GM04503 (cell line): Measurements from ENCODE around the gene TOMM34.

Experiments used
- DNase-seq: peaks from one replicate; pipeline ENCODE4 v3.0.0-alpha.2; 2012; ENCODE audit warnings: low read depth

TOMM34 gene

DNA sequence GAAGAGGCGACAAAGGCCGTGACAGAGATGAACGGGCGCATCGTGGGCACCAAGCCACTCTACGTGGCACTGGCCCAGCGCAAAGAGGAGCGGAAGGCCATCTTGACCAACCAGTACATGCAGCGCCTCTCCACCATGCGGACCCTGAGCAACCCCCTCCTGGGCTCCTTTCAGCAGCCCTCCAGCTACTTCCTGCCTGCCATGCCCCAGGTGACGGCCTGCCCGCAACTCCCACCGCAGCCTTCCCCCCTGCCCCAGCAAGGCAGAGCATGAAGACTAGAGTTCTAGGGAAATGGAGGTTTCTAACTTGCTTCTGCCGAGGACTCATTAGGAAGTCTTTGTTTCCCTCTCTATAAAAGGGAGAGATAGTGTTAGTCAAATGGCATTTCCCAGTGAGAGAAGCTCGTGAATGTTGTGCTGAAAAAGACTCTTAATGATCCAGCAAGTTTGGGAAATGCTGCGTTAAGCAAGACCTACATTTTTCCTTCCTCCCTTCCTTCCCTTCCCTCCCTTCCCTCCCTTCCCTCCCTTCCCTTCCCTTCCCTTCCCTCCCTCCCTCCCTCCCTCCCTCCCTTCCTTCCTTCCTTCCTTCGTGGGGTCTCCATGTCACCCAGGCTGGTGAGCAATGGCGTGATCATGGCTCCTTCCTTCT lies 29.6 kb downstream of the TOMM34 start:
- no peak for DNase-seq

DNA sequence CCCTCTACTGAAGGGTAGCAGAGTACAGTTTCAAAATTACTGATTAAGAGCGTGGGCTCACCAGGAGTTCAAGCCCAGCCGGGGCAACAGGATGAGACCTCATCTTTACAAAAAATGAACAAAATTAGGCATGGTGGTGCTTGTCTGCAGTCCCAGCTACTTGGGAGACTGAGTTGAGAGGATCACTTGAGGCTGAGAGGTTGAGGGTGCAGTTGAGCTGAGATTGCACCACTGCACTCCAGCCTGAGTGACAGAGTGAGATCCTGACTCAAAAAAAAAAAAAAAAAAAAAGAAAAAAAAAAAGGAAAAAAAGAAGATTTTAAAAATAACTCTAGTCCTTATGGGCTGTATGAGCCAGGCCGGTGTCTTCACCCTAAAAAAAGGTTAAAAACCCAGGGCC lies 31.6 kb downstream of the TOMM34 start:
- no peak for DNase-seq

DNA sequence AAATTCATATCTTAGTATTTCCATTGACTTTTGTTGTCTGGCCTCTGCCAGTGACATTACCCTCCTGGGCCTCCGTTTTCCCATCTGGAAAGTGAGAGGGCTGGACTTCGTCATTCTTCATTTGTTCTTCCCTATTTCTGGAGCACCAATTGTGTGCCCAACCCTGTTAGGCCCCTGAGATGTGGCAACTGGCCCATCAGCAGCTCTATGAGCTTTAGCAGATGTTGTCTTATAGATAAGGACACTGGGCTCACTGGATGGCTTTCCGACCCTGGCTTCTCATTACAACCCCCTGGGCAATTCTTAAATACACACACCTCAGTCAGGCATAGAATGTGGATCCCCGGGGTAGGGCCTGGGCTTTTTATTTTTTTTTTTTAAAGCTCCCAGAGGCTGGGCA lies 35.7 kb downstream of the TOMM34 start:
- DNase-seq, result no peak

DNA sequence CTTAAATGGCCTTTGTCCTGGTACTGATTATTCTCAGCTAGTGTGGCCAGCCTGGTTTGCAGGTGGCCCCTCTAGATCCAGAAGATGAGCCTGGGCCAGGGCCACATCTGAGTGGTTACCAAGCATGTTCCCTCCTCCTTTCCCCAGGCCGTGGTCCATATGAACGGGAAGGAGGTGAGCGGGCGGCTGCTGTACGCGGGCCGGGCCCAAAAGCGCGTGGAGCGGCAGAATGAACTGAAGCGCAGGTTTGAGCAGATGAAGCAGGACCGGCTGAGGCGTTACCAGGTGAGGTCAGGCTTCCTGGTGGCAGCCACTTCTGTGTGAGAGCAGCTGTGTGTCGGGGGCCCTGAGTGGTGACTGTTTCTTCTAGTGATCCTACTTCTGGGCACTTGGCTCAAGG lies 38.8 kb downstream of the TOMM34 start:
- DNase-seq, result no peak

DNA sequence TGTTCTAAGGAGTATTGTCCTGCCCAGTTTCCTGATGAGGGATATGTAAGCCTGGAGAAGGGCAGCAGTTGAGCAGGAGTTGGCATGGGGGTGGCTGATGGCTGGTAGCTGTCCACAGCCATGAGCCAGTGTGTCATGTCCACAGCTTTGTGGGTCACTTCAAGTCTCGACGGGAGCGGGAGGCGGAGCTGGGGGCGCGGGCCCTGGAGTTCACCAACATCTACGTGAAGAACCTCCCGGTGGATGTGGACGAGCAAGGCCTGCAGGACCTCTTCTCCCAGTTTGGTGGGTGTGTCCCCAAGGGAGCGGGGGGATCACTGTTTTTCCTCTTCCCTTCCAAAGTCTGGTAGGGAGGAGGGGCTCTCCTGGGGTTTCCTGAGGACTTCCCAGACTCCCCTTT lies 41.4 kb downstream of the TOMM34 start:
- DNase-seq, result no peak

DNA sequence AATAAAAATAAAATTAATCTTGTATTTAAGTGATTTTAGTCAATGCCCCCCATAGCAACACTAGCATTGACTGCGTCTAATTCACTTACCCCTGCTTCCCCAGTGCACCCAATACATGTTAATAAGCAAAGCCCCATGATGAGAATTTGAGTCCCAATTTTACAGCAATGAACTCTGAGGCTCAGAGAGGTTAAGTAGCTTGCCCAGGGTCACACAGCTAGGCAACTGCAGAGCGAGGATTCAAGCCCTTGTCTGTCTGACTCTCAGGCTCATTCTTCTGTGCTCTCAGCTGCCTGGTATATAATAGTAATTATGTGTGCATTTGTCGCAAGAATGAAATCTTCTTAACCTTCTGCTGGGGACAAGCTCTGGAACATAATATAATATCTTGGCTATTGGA lies 41.9 kb downstream of the TOMM34 start:
- DNase-seq, result no peak

DNA sequence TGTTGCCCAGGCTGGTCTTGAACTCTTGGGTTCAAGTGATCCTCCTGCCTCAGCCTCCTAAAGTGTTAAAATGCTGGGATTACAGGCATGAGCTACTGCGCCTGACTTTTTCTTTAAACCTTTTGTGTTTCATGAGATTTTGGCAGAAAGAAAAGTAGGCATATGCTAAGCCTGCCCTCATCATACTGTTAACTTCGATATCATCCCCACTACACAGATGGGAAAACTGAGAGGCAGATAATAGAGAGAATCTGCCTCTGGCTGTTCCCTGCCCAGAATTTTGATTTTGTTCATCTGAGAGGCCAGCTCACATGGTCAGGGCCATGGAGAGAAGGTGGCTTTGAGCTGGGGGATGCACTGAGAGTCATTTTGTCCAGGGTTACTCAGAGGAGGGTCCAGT lies 42.8 kb downstream of the TOMM34 start:
- DNase-seq, result no peak

DNA sequence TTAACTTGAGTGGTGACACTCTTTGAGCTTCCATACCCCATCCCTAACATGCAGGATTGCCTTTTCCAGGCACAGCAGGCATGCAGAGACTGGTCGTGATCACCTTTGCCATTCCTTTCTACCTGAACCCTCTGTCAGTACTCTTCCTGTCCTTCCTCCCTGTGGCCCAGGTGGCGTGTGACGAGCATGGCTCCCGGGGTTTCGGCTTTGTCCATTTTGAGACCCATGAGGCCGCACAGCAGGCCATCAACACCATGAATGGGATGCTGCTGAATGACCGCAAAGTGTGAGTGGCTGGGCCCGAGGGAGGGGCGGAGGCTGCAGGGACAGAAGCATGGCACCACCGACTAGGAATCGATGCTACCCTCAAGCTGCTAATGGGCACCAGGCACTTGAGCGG lies 43.6 kb downstream of the TOMM34 start:
- no peak for DNase-seq

DNA sequence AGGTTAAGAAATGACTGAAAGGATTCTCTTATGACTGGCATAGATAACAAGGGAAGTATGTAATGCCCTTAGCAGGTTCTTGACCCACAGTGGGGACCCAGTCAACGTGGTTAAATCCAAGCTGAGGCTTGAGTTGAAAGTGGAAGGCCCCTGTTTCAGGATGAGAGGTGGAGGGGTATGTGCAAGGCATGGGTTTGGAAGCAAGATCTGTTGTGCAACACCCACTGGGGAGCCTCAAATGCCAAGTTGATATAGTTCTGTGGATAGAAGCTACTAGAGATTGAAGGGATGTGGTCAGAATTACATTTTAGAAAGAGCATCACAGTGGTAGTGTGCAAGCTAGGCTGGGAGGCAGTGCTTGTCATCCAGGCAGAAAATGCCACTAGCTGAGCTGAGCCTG lies 45.3 kb downstream of the TOMM34 start:
- DNase-seq, result no peak

DNA sequence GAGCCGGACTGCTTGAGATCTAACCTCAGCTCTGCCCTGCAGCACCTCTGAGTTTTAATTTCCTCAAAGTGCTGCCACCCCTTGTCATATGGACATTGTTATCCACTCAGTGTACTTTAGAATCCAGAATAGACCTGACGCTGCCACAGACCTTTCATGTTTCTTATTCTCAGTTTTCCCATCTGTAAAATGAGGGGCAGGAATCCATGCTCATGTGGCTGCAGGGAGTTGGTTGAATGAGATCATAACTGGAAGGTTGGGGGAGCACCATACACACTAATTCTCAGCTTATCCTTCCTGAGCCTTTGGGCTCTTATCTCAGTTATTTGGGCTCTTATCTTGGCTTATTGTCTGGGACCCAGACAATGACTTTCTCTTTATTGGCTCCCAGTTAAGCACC lies 48.0 kb downstream of the TOMM34 start:
- no peak for DNase-seq

DNA sequence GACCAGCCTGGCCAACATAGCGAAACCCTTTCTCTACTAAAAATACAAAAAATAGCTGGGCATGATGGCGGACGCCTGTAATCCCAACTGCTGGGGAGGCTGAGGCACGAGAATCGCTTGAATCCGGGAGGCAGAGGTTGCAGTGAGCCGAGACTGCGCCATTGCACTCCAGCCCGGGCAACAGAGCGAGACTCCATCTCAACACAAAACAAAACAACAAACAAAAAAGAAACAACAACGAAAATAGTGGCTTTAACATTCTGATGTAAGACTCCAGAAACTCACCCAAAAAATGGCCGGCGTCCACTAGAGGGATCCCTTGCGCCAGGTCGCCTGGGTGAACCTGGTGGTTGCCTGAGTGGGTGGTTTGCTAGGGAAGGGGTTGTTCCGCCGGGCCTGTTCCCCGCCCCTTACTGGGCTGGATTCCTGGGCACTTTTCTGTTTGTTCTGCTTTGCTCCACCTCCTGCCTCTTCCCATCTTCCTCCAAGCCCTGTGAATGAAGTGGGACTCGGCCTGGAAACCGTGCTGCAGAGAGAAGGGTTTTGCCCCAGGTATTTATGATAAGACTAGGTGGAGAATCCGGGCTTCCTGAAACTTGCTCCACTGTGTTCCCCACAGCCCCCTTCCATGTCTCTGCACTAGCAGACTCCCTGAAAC lies 48.8 kb downstream of the TOMM34 start:
- DNase-seq, result no peak

DNA sequence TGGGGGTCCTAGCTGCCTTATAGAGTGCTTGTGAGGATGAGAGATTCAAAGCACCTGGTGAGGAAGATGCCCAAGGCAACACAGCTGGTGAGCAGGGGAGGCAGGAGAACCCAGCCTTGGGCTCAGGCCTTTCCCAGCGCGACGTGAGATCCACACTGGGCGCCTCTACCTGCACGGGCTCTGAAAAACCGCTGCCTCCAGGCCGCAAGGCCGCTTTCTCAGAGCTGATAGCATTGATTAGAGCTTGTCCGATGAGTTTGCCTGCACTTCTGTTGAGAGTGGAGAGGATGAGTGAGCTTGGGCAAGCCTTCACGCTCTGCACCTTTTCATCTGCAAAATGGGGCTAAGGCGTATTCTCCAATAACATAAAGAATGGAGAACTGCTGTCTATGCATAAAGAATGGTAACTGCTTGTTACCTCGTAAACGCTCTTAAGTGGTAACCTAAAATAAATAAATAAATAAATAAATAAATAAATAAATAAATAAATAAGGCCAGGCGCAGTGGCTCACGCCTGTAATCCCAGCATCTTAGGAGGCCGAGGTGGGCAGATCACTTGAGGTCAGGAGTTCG lies 49.4 kb downstream of the TOMM34 start:
- no peak for DNase-seq

DNA sequence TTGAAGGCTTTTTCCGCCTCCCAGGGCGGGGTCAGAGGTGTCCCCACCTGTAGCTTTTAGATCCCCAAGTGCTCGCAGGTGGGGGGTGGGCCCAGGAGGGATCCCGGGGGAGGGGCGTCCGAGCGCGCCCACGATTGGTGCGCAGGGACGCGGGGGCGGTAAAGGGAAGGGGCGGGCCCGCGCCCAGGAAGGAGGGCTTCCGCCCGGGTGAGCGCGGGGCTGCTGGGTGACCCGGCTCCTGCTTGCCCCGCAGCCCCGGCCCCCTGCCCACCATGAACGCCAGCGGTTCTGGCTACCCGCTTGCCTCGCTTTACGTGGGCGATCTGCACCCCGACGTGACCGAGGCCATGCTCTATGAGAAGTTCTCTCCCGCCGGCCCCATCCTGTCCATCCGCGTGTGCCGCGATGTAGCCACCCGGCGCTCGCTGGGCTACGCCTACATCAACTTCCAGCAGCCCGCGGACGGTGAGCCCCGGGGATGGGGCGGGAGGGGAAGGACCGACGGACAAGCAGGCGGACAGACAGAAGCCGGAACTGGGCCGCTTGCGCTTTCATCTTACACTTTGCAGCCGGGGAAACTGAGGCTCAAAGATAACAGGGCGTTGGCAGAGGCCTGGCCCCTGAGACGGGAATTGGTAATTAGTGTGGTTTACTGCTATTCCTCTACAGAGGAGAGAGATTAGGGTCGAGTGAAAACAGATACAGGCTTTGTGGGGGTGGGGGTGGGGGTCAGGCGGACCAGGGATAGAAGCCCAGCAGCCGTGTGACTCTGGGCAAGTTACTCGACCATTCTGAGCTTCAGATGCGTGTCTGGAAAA lies 50.1 kb downstream of the TOMM34 start, which contains the start of gene PABPC1L:
PABPC1L (plus strand) TSS at position 189 of the 818 bp plus-strand sequence; CDS start at position 273, 84 bp downstream.
- no peak for DNase-seq

DNA sequence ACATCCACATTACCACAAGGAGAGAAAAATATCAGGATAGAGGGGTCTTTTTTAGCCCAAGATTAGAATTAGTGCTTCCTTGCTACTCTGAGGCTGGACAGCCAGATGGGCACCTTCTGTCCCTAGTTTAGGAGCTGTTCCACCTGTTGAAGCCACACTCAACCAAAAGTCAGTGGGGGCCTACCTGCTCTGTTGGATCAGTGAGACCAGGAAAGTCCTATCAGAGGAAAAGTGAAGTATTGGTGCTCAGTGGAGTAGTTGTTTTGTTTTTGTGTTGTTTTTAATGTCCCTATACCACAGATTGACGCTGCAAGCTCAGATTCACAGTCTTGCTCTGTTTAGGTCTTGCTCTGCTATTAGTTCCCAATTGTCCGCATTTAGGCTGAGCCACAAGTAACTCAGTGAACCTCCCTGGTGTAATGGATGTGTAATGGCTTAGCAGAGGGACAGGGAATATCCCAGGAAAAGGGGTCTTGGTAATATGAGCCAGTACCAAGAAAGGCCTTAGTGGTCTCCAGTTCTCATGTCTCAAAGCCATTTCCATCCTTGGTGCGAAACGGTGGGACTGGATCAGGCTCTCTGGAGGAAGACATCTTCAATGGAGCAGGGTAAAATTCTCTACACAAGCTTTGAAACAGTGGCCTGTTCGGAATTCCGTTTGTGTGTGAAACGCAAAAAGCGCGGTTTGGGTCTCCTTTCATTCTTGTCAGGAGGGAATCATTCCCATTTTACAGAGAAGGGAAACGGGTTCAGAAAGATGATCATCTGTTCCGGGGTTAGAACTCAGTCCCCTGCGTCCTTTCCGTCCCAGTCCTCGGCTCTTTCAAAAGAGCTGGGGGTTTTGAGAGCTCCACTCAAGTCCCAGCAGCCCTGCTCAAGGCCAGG lies 51.0 kb downstream of the TOMM34 start:
- DNase-seq, result no peak

DNA sequence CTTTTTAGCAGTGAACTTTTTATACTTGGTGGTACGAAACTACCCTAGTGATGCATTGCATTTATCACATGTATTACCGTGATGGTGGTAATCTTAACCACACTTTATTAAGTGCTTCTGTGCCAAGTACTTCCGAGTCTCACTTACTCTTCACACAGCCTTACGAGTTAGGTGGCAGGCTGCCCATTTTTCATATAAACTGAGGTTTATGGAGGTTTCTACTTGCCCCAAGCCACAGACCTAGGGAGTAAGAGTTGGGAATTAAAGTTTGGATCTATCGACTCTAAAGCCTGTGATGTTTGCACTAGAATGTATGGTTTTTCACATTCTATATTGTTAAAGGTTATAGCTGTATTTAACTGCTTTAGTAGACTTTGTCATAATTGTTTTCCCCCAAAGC lies 55.8 kb downstream of the TOMM34 start:
- DNase-seq, result no peak

DNA sequence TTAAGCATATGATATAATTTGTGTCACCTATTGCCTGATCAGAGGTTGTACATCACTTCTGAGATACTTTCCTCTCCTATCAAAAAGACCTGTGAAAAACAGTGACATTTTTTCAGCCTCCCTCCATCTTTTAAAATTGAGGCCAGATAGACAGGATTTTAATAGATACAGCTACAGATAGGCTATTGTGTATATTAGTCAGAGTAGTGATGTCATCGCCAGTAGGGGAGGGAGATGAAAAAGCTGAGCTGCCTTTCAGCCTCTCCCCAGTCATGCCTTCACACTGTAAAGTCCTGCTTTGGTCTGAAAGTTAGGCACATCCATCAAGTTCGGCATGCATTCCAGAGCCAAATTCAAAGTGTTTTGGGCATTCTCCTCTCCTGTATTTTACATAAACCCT lies 58.2 kb downstream of the TOMM34 start:
- DNase-seq, result no peak

DNA sequence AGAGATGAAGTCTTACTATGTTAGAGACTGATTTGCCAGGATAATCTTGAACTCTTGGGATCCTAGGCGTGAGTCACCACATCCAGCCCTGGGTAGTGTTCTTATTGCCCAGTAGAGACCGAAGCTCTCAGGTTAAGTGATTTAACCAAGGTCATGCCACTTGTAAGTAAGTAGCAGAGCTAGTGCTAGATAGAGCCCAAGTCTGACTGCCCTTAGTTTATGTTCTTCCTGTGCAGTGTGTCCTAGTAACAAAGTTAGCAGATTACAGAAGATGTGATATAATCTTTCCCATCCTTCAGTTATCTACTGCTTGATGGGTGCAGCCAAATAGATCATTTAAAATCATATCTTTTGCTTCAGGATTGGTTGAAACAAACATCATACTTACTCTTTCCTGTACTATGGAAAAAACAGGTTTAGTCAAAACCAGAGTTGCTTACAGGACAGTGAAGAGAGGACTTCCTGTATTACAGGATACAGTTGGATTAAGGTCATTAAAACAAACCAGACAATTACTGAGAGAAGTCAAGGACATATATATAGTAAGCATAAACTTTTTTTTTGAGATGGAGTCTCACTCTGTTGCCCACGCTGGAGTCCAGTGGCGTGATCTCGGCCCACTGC lies 59.9 kb downstream of the TOMM34 start:
- no peak for DNase-seq

DNA sequence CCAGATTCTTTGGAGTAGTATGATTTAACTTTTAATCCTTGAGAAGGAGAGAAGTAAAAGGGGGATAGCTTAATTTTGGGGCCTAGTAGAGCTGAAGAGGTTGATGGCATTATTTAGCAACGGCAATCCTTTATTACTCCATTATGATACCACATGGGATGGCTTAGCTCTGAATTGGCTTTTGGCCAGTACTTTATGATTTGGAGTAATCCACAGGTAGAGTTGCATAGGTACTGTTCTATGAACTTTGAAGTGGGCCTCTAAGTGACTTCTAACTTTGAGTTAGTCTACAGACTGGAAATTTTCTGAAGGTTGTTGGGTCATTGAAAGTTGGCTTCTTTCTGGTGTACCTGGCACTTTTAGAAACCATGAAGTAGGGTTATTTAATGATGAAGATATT lies 63.1 kb downstream of the TOMM34 start:
- no peak for DNase-seq

DNA sequence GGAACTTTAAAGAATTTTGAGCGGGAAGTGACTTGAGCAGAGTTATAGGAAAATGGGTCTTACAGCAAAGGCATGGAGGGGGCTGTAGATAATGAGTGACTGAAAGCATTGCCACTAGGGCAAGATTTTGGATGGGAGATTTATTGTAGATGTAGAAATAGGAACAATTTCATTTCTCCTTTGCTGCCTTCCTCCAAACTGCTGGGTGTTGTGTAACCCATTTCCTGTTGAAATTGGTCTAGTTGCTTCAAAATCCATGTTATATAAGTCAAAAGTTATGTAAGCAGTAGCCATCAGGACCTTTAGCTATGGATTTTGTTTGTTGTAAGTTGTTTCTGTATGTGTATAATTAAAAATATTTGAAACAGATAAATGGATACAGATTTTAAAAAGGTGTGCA lies 63.6 kb downstream of the TOMM34 start:
- DNase-seq, result no peak

DNA sequence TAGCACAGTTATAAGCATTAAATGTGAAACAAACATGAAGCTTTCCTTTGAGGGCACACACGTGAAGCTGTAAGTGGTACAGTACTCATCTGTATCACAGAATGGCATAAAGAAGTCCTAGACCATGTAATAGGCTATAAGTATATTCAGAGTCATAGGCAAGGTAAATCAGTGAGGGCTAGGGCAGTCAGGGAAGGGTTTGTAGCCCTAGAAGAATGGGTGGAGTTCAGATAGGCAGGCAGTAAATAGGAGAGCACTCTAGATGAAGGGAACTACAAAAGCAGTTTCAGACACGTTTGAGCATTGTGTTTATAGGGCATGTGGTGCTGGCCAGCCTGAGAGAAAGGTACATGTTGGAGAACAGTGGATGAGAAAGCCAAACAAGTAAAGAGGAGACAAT lies 65.2 kb downstream of the TOMM34 start:
- DNase-seq, result no peak
